Measurements from ENCODE around the gene RASA2. TPM values are rescaled to one million over a fixed set of nuclear protein-coding genes. Genes with fewer than 3 reads are reported as not detected.
"Not testable (repeated sequence)": the region's sequence is repeated elsewhere in the genome, so short reads cannot be mapped to it uniquely, and the experiment has no call there.

The RASA2 gene
- polyA plus RNA-seq, 1 donor from 2014 or later, result 27.0 TPM

DNA sequence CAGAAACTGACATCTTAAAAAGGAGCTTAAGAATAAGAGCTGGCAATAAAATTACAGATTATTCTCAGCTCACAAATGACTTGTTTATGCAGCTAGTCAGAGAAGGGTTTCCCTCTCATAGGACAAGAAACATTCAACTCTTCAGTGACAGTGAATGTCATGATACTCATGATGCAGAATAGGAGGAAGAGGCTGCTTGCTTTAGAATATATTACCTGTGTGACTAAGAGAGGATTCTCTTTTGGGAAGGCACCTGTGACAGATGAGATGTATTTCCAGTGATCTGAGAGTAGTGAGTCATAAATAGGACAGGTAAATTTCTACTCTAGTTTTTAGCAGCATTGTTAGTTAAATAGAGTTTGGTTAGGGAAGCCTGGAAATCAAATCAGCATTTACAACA is 39.9 kb downstream of the RASA2 start:
- H3K9me3 Mint-ChIP-seq, result no peaks in the 10 kb centered on the region
- peak overlapping the region in 1 of 3 donors; percentile 82 for H3K27ac Mint-ChIP-seq
- H3K27me3 Mint-ChIP-seq, result no peaks in the 10 kb centered on the region
- peaks cover 4% of the 10 kb centered on the region for H3K36me3 Mint-ChIP-seq
- H3K4me3 Mint-ChIP-seq, result peak overlapping the region in 1 of 4 donors; percentile 72
- peaks cover 48 to 62% (median 52%) of the 10 kb centered on the region in 3 donors for H3K4me1 Mint-ChIP-seq

DNA sequence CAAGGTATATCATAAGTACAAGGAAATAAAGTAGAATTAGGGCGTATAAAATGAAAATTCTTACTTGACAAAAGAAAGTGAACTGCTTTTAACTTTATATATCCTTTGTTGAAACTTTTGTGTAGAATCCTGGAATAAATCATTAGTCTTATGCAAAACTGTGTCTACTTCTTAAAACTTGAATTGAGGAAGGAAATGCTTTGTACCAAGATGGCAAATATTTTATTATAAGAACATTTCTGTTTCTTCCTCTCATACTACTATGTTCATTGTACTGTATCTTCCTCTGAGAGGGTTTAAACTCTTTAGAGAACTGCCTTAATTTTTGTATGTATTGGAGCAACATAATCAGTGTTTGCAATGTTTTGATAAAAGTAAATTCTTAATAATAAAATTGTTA is 42.0 kb downstream of the RASA2 start:
- Mint-ChIP-seq H3K27ac (no peak overlapping the region), H3K36me3 (peaks cover 4% of the 10 kb centered on the region), H3K9me3 (no peaks in the 10 kb centered on the region), H3K4me3 (peak overlapping the region in 3 of 4 donors; percentile 43 to 83 (median 45)), H3K4me1 (peaks cover 43 to 54% (median 45%) of the 10 kb centered on the region in 3 donors), H3K27me3 (no peaks in the 10 kb centered on the region)

DNA sequence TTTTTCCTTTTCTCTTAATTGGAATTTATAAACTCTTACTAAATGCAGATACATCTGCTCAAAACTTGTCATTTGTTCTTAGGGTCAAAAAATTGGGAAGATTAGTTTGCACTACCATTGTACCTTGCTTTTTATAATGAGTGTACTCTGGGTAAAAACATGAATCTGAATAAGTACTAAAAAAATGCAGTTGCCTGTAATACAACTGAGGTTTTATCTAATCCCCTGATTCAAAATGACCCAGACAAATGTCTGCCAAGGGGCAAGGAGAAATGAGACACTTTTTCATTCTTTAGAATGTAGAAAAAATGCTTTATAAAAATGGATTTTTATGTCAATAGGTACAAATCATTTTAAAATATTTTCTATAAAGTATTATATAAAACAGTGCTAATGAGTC is 42.4 kb downstream of the RASA2 start:
- peak overlapping the region in 1 of 4 donors; percentile 43 for H3K4me3 Mint-ChIP-seq
- H3K4me1 Mint-ChIP-seq, result peaks cover 39 to 50% (median 40%) of the 10 kb centered on the region in 3 donors
- no peak overlapping the region for H3K27ac Mint-ChIP-seq
- H3K36me3 Mint-ChIP-seq, result peaks cover 4% of the 10 kb centered on the region
- H3K27me3 Mint-ChIP-seq, result no peaks in the 10 kb centered on the region
- no peaks in the 10 kb centered on the region for H3K9me3 Mint-ChIP-seq

GRCh38 chr3:141529717-141530414 is 43.0 kb downstream of the RASA2 start:
- no peaks in the 10 kb centered on the region for H3K27me3 Mint-ChIP-seq
- H3K4me1 Mint-ChIP-seq, result peaks cover 33 to 44% (median 34%) of the 10 kb centered on the region in 3 donors
- H3K9me3 Mint-ChIP-seq, result no peaks in the 10 kb centered on the region
- H3K36me3 Mint-ChIP-seq, result peaks cover 4% of the 10 kb centered on the region
- H3K4me3 Mint-ChIP-seq, result peak overlapping the region in 2 of 4 donors; percentile 49 to 83
- peak overlapping the region; percentile 16 to 92 (median 57) for H3K27ac Mint-ChIP-seq

DNA sequence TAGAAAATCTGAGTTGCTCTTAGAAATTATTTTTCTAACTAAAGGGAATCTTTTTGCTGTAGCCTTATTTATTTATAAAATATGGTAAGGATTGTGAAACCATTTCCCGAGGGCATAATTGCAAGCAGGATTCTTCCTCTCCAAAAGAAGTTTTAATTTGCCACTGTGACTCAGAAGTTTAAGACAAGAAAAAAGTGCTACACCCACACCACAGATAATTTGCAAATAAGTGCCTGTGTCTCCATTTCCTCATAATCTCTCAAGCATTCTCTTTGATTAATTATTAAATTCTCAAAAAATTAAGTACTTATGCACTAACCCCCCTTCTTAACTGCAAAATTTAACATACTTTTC is 43.6 kb downstream of the RASA2 start:
- Mint-ChIP-seq H3K9me3 (peaks cover 0 to under 1% (median 0%) of the 10 kb centered on the region in 3 donors), H3K4me1 (peaks cover 30 to 39% (median 30%) of the 10 kb centered on the region in 3 donors), H3K4me3 (peak overlapping the region in 2 of 4 donors; percentile 39 to 83), H3K27ac (peak overlapping the region in 2 of 3 donors; percentile 16 to 57), H3K27me3 (no peaks in the 10 kb centered on the region), H3K36me3 (peaks cover 2% of the 10 kb centered on the region)

GRCh38 chr3:141532609-141533008 is 45.8 kb downstream of the RASA2 start:
- Mint-ChIP-seq H3K4me1 (peaks cover 20 to 26% (median 22%) of the 10 kb centered on the region in 3 donors), H3K4me3 (no peak overlapping the region), H3K27ac (peak overlapping the region in 1 of 3 donors; percentile 6)

DNA sequence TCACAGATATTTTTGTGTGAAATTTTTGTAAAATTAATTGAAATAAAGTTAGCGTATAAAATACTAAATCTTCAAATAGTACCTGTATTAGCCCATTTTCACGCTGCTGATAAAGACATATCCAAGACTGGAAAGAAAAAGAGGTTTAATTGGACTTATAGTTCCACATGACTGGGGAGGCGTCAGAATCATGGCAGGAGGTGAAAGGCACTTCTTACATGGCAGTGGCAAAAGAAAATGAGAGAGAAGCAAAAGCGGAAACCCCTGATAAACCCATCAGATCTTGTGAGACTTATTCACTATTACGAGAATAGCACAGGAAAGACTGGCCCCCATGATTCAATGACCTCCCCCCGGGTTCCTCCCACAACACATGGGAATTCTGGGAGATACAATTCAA is 49.2 kb downstream of the RASA2 start:
- not testable (repeated sequence) for H3K4me3 Mint-ChIP-seq, H3K9me3 Mint-ChIP-seq, H3K36me3 Mint-ChIP-seq, H3K27me3 Mint-ChIP-seq, H3K4me1 Mint-ChIP-seq, H3K27ac Mint-ChIP-seq

More at GRCh38 chr3:141532609-141533008, 45.8 kb downstream of the RASA2 start:
- peaks cover 0 to 4% (median 0%) of the 10 kb centered on the region in 3 donors for H3K9me3 Mint-ChIP-seq
- peaks cover 2% of the 10 kb centered on the region for H3K36me3 Mint-ChIP-seq
- no peaks in the 10 kb centered on the region for H3K27me3 Mint-ChIP-seq

DNA sequence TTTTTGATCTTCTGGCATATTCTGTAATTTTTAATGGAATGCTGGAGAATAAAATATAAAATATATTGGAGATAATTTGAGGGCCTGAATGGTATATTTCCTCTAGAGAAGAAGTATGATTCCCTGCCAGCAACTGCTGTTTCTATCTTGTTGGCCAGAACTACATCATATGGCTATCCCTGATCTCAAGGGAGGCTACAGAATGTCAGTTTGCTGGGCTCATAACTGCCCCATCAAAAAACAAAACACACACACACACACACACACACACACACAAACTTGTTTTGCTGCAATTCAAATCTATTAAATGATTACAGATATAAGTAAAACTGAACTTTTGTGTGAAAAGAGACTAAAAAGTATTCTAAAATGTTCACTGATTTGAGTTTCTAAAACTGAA is 51.0 kb downstream of the RASA2 start:
- Mint-ChIP-seq H3K36me3 (peaks cover 16% of the 10 kb centered on the region), H3K27me3 (no peaks in the 10 kb centered on the region), H3K9me3 (peaks cover 0 to 9% (median 0%) of the 10 kb centered on the region in 3 donors), H3K4me1 (peaks cover 1 to 9% (median 3%) of the 10 kb centered on the region in 3 donors), H3K4me3 (no peak overlapping the region), H3K27ac (no peak overlapping the region)

- Mint-ChIP-seq H3K27ac (no peak overlapping the region), H3K36me3 (peaks cover 24% of the 10 kb centered on the region), H3K4me1 (peaks cover 0 to 7% (median 3%) of the 10 kb centered on the region in 3 donors), H3K4me3 (no peak overlapping the region), H3K9me3 (peaks cover 0 to 14% (median 0%) of the 10 kb centered on the region in 3 donors), H3K27me3 (no peaks in the 10 kb centered on the region)
Measured at GRCh38 chr3:141538568-141539240, 51.9 kb downstream of the RASA2 start.

GRCh38 chr3:141539431-141540187 is 52.8 kb downstream of the RASA2 start:
- Mint-ChIP-seq H3K4me1 (peaks cover 3 to 9% (median 4%) of the 10 kb centered on the region in 3 donors), H3K9me3 (peaks cover under 1 to 14% (median 3%) of the 10 kb centered on the region in 3 donors), H3K36me3 (peaks cover 28% of the 10 kb centered on the region), H3K27ac (peak overlapping the region in 1 of 3 donors; percentile 31), H3K4me3 (no peak overlapping the region), H3K27me3 (no peaks in the 10 kb centered on the region)

- Mint-ChIP-seq H3K36me3 (peaks cover 29% of the 10 kb centered on the region), H3K9me3 (peaks cover 3 to 12% (median 3%) of the 10 kb centered on the region in 3 donors), H3K27ac (no peak overlapping the region), H3K27me3 (no peaks in the 10 kb centered on the region), H3K4me1 (peaks cover 4 to 14% (median 7%) of the 10 kb centered on the region in 3 donors), H3K4me3 (no peak overlapping the region)
Measured at GRCh38 chr3:141540531-141540930, 53.7 kb downstream of the RASA2 start.

DNA sequence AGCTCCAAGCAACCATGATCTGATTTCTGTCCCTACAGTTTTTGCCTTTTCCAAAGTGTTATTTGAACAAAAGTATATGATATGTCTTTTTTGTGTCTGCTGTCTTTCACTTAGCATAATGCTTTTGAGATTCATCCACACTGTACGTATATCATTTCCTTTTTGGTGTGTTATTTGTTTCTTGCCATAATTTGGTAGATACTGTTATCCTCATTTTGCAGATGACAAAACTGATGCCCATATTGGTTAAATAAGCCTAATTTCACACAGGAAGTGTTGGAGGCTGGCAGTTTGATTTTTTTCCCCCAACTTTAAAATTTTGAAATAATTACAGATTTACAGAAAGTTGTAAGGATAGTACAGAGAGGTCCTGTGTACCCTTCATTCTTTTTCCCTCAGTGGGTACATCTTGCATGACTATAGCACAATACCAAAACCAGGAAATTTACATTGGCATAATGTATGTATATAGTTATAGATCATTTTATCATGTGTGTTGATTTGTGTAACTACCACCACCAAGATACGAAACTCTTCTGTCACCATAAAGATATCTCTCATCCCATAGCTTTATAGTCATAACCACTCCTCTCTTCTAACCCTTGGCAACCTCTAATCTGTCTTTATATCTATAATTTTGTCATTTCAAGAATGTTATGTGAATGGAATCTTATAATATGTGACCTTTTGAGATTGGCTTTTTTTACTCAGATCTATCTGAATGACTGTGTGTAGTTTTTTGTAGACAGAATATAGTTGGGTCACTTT is 55.6 kb downstream of the RASA2 start:
- peak overlapping the region in 1 of 4 donors; percentile 36 for H3K4me3 Mint-ChIP-seq
- peaks cover 7 to 17% (median 9%) of the 10 kb centered on the region in 3 donors for H3K4me1 Mint-ChIP-seq

GRCh38 chr3:141542989-141543388 is 56.2 kb downstream of the RASA2 start:
- peaks cover 7 to 17% (median 11%) of the 10 kb centered on the region in 3 donors for H3K4me1 Mint-ChIP-seq
- H3K27ac Mint-ChIP-seq, result no peak overlapping the region
- H3K36me3 Mint-ChIP-seq, result peaks cover 39% of the 10 kb centered on the region
- no peaks in the 10 kb centered on the region for H3K27me3 Mint-ChIP-seq
- H3K4me3 Mint-ChIP-seq, result peak overlapping the region in 1 of 4 donors; percentile 23
- H3K9me3 Mint-ChIP-seq, result peaks cover 8 to 22% (median 9%) of the 10 kb centered on the region in 3 donors

More for the DNA sequence above, 55.6 kb downstream of the RASA2 start:
- H3K9me3 Mint-ChIP-seq, result peaks cover 3 to 19% (median 6%) of the 10 kb centered on the region in 3 donors
- H3K27me3 Mint-ChIP-seq, result no peaks in the 10 kb centered on the region
- no peak overlapping the region for H3K27ac Mint-ChIP-seq
- peaks cover 39% of the 10 kb centered on the region for H3K36me3 Mint-ChIP-seq

GRCh38 chr3:141544697-141545096 is 57.9 kb downstream of the RASA2 start:
- H3K4me3 Mint-ChIP-seq, result peak overlapping the region in 1 of 4 donors; percentile 35
- peaks cover 8 to 17% (median 15%) of the 10 kb centered on the region in 3 donors for H3K4me1 Mint-ChIP-seq
- H3K36me3 Mint-ChIP-seq, result peaks cover 44% of the 10 kb centered on the region
- no peaks in the 10 kb centered on the region for H3K27me3 Mint-ChIP-seq
- peak overlapping the region in 2 of 3 donors; percentile 3 to 39 for H3K27ac Mint-ChIP-seq
- H3K9me3 Mint-ChIP-seq, result peaks cover 9 to 23% (median 13%) of the 10 kb centered on the region in 3 donors
